Activated naive CD8-positive, alpha-beta T cell treated with anti-CD3 and anti-CD28 coated beads for 36 hours (primary cell): Measurements from ENCODE around the gene ACOX3. TPM values are rescaled to one million over a fixed set of nuclear protein-coding genes. Genes with fewer than 3 reads are reported as not detected.
"Not testable (repeated sequence)": the region's sequence is repeated elsewhere in the genome, so short reads cannot be mapped to it uniquely, and the experiment has no call there.

Source experiments
- DNase-seq: peaks from one replicate; pipeline ENCODE4 v3.0.0; 2021
- H3K27ac Mint-ChIP-seq: one replicate; pipeline ENCODE4 v1.8.0; 2022; ENCODE audit warnings: mild to moderate bottlenecking, moderate library complexity, mixed read lengths
- H3K27me3 Mint-ChIP-seq: one replicate; pipeline ENCODE4 v1.8.0; 2022; ENCODE audit warnings: mild to moderate bottlenecking, mixed read lengths
- H3K36me3 Mint-ChIP-seq: one replicate; pipeline ENCODE4 v1.8.0; 2021; ENCODE audit warnings: mild to moderate bottlenecking, mixed read lengths
- H3K4me1 Mint-ChIP-seq: one replicate; pipeline ENCODE4 v1.8.0; 2021; ENCODE audit warnings: mixed read lengths
- H3K4me3 Mint-ChIP-seq: one replicate; pipeline ENCODE4 v1.8.0; 2022; ENCODE audit warnings: mild to moderate bottlenecking, moderate library complexity, mixed read lengths
- H3K9me3 Mint-ChIP-seq: one replicate; pipeline ENCODE4 v1.8.0; 2022; ENCODE audit warnings: mixed read lengths
- total RNA-seq, 2 experiments: library from RNA; stranded (reverse); gene quantifications; one replicate each; pipeline ENCODE4 v1.2.3, GENCODE V29; 2021

Gene ACOX3
- total RNA-seq, 2 experiments from 2014 or later: 13.9 to 16.4 TPM

- no peaks in the 10 kb centered on the region for H3K9me3 Mint-ChIP-seq
- no peak overlapping the region for H3K4me3 Mint-ChIP-seq
- peaks cover 3% of the 10 kb centered on the region for H3K27me3 Mint-ChIP-seq
- H3K36me3 Mint-ChIP-seq: no peaks in the 10 kb centered on the region
- no peak for DNase-seq
- H3K4me1 Mint-ChIP-seq: no peaks in the 10 kb centered on the region
- H3K27ac Mint-ChIP-seq: no peak overlapping the region
Measured at GRCh38 chr4:8345946-8346814, 94.3 kb downstream of the ACOX3 start.

GRCh38 chr4:8345053-8345945, 95.2 kb downstream of the ACOX3 start:
- no peaks in the 10 kb centered on the region for H3K27me3 Mint-ChIP-seq
- no peaks in the 10 kb centered on the region for H3K9me3 Mint-ChIP-seq
- H3K4me3 Mint-ChIP-seq: no peak overlapping the region
- no peak overlapping the region for H3K27ac Mint-ChIP-seq
- no peak for DNase-seq
- no peaks in the 10 kb centered on the region for H3K4me1 Mint-ChIP-seq
- H3K36me3 Mint-ChIP-seq: no peaks in the 10 kb centered on the region

- Mint-ChIP-seq H3K4me3 (no peak overlapping the region), H3K9me3 (no peaks in the 10 kb centered on the region), H3K27ac (no peak overlapping the region), H3K27me3 (no peaks in the 10 kb centered on the region), H3K4me1 (no peaks in the 10 kb centered on the region), H3K36me3 (no peaks in the 10 kb centered on the region)
- DNase-seq: no peak
Measured at GRCh38 chr4:8344377-8344776, 96.1 kb downstream of the ACOX3 start.

GRCh38 chr4:8343967-8344331, 96.6 kb downstream of the ACOX3 start:
- Mint-ChIP-seq H3K27me3 (no peaks in the 10 kb centered on the region), H3K27ac (no peak overlapping the region), H3K4me3 (no peak overlapping the region), H3K9me3 (no peaks in the 10 kb centered on the region), H3K4me1 (no peaks in the 10 kb centered on the region), H3K36me3 (no peaks in the 10 kb centered on the region)
- no peak for DNase-seq

- Mint-ChIP-seq H3K36me3 (no peaks in the 10 kb centered on the region), H3K4me1 (no peaks in the 10 kb centered on the region), H3K4me3 (no peak overlapping the region), H3K9me3 (no peaks in the 10 kb centered on the region), H3K27me3 (no peaks in the 10 kb centered on the region), H3K27ac (no peak overlapping the region)
- DNase-seq: no peak
Measured at GRCh38 chr4:8343262-8343966, 97.1 kb downstream of the ACOX3 start.

DNA sequence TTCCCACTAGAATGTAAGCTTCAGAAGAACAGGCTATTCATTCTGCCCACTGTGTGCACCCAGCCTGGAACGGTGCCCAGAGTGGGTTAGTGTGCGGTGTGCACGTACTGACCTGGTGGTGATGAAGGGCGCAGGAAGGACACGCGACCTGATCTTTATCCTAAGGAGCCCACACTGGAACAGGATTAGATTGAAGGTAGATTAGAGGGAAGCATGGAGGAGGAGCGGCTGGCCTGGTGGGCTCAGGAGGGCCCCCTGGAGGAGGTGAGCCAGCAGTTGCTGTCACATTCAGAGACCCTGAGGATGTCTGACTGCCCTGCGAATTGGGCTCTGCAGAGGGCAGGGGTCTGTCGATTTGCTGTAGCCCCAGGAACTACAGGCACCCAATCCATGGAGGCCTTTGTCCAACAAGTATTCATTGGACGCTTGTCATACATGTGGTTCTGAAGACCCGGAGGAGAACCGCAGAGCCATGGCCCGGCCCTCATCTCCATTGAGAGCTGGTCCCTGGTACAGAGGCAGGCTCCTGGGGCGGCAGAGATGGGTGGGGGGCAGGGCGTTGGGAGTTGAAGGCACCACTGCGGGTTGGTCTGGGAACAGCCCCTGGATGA, 97.8 kb downstream of the ACOX3 start:
- Mint-ChIP-seq H3K4me3 (no peak overlapping the region), H3K36me3 (no peaks in the 10 kb centered on the region), H3K4me1 (no peaks in the 10 kb centered on the region), H3K9me3 (peaks cover 2% of the 10 kb centered on the region), H3K27me3 (no peaks in the 10 kb centered on the region), H3K27ac (no peak overlapping the region)
- DNase-seq: no peak

GRCh38 chr4:8341691-8342090, 98.8 kb downstream of the ACOX3 start:
- no peak for DNase-seq
- H3K4me1 Mint-ChIP-seq: no peaks in the 10 kb centered on the region
- no peak overlapping the region for H3K27ac Mint-ChIP-seq

DNA sequence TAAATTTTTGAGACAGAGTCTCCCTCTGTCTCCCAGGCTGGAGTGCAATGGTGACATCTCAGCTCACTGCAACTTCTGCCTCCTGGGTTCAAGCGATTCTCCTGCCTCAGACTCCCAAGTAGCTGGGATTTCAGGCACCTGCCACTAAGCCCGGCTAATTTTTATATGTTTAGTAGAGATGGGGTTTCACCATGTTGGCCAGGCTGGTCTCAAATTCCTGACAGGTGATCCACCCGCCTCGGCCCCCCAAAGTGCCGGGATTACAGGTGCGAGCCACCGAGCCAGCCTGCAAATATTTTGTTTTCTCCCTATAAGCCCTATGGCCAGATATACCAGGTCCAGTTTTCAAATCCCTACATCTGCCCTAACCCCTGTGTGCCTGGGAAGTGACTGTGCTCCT, 99.2 kb downstream of the ACOX3 start:
- not testable (repeated sequence) for H3K4me3 Mint-ChIP-seq, H3K27me3 Mint-ChIP-seq, H3K4me1 Mint-ChIP-seq, DNase-seq, H3K27ac Mint-ChIP-seq, H3K9me3 Mint-ChIP-seq, H3K36me3 Mint-ChIP-seq

More at GRCh38 chr4:8341691-8342090, 98.8 kb downstream of the ACOX3 start:
- Mint-ChIP-seq H3K9me3 (peaks cover 4% of the 10 kb centered on the region), H3K27me3 (no peaks in the 10 kb centered on the region), H3K36me3 (no peaks in the 10 kb centered on the region), H3K4me3 (no peak overlapping the region)

- H3K4me1 Mint-ChIP-seq: no peaks in the 10 kb centered on the region
Measured at GRCh38 chr4:8340781-8341241, 99.7 kb downstream of the ACOX3 start.

DNA sequence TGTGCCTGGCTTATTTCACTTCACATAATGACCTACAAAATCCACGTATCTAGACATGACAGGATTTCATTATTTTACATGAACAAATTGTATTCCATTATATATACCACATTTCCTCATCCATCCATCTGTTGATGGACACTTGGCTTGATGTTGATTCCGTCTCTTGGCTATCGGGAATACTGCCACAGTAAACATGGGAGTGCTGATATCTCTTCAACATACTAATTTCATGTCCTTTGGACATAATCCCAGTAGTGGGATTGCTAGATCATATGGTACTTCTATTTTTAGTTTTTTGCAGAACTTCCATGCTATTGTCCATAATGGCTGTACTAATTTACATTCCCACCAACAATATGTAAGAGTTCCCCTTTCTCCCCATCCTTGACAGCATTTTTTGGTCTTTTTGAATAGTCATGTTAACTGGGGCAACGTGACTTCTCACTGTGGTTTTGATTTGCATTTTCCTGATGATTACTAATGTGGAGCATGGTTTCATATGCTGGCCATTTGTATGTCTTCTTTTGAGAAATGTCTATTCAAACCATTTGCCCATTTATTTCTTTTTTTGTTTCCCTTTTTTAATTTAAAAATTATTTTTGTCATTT, 102.1 kb downstream of the ACOX3 start:
- no peak for DNase-seq
- Mint-ChIP-seq H3K36me3 (no peaks in the 10 kb centered on the region), H3K27me3 (no peaks in the 10 kb centered on the region), H3K4me3 (no peak overlapping the region), H3K4me1 (no peaks in the 10 kb centered on the region), H3K27ac (no peak overlapping the region), H3K9me3 (peaks cover 19% of the 10 kb centered on the region)

More at GRCh38 chr4:8340781-8341241, 99.7 kb downstream of the ACOX3 start:
- H3K27me3 Mint-ChIP-seq: no peaks in the 10 kb centered on the region
- H3K27ac Mint-ChIP-seq: no peak overlapping the region
- no peaks in the 10 kb centered on the region for H3K36me3 Mint-ChIP-seq
- no peak for DNase-seq
- peaks cover 13% of the 10 kb centered on the region for H3K9me3 Mint-ChIP-seq
- no peak overlapping the region for H3K4me3 Mint-ChIP-seq

DNA sequence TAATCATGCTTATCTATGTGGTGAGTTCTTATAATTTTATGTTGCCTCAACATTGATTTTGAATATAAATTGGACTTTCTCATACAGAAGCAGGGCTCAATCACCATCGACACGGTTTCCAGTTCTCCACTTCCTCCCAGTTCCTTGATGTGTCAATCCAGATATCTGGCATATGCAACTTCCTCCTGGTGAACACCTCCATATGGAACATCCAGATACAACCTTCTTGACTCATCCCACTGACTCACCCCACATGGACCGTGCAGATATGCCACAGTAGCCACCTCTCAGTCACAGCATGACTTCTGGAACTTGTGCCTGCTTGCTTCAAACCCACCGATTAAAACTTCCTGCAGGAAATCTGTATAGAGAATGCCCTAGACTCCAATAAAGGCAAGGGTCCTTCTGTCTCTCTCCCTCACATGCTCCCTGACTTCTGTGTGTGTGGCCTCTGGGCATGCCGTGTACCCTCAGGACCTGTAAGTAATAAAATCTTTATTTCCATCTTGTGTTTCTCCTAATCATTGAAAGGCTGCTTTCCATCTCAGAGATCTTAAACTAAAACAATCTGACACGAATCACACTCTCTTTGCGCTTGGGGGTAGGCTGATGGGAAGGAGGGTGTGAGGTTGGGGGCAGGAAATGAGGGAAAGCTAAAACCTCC, 104.0 kb downstream of the ACOX3 start:
- Mint-ChIP-seq H3K27me3 (no peaks in the 10 kb centered on the region), H3K36me3 (no peaks in the 10 kb centered on the region), H3K27ac (no peak overlapping the region), H3K4me1 (no peaks in the 10 kb centered on the region), H3K9me3 (peaks cover 23% of the 10 kb centered on the region), H3K4me3 (no peak overlapping the region)
- DNase-seq: no peak

GRCh38 chr4:8335848-8336247, 104.7 kb downstream of the ACOX3 start:
- peaks cover 23% of the 10 kb centered on the region for H3K9me3 Mint-ChIP-seq
- no peaks in the 10 kb centered on the region for H3K27me3 Mint-ChIP-seq
- no peak for DNase-seq
- no peak overlapping the region for H3K4me3 Mint-ChIP-seq
- H3K27ac Mint-ChIP-seq: no peak overlapping the region
- H3K4me1 Mint-ChIP-seq: no peaks in the 10 kb centered on the region
- H3K36me3 Mint-ChIP-seq: no peaks in the 10 kb centered on the region

DNA sequence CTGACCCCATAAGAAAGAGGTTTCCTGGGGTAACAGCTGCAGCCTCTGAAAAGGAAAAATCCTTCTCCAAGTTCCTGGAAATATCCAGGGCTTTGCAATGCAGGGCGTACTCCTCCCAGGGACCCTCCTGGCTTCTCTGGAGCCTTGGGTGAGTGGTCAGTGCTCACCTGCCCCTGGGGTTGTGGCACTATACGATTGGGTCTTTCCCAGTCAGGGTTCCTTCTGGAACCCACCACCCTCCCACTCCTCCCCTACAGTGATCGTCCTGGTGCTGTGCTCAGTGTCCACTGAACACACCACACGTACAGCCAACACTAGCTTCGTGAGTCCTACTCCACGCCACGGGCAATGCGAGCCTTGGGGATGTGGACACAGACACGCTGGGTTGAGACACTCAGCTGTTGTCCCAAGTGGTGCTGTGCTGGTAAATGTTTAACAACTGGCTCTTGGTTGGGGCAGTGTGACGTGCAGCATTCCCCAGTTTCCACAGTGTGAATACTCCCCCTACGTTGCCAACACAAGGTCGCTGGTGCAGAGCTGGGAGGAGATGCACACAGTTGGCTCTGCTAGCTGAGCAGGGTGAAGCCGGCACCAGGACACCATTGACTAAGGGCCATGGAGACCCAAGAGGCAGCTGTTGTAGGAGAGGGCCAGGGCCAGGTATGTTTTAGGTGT, 105.6 kb downstream of the ACOX3 start:
- no peak overlapping the region for H3K4me3 Mint-ChIP-seq
- DNase-seq: no peak
- no peaks in the 10 kb centered on the region for H3K4me1 Mint-ChIP-seq

More for the DNA sequence above, 105.6 kb downstream of the ACOX3 start:
- Mint-ChIP-seq H3K27ac (no peak overlapping the region), H3K27me3 (no peaks in the 10 kb centered on the region), H3K36me3 (no peaks in the 10 kb centered on the region), H3K9me3 (peaks cover 23% of the 10 kb centered on the region)
